HFFc6 (cell line): ENCODE results near the gene EXOSC5. TPM values are rescaled to one million over a fixed set of nuclear protein-coding genes. Genes with fewer than 3 reads are reported as not detected.
"Not testable (repeated sequence)": the region's sequence is repeated elsewhere in the genome, so short reads cannot be mapped to it uniquely, and the experiment has no call there.

Source experiments
- DNase-seq: peaks from one replicate; pipeline ENCODE4 v3.0.0-alpha.2; 2018
- H3K27ac Mint-ChIP-seq: 2 replicates; pipeline ENCODE4 v1.8.0; 2020; ENCODE audit warnings: mild to moderate bottlenecking, mixed read lengths
- H3K27me3 Mint-ChIP-seq: 2 replicates; pipeline ENCODE4 v1.8.0; 2021; ENCODE audit warnings: mild to moderate bottlenecking, moderate library complexity, mixed read lengths; ENCODE audit not compliant: insufficient read depth
- H3K36me3 Mint-ChIP-seq: 2 replicates; pipeline ENCODE4 v1.8.0; 2021; ENCODE audit warnings: low read depth, mixed read lengths
- H3K4me1 Mint-ChIP-seq: 2 replicates; pipeline ENCODE4 v1.8.0; 2020; ENCODE audit warnings: low read depth, mixed read lengths
- H3K4me3 Mint-ChIP-seq: 2 replicates; pipeline ENCODE4 v1.8.0; 2020; ENCODE audit warnings: mild to moderate bottlenecking, moderate library complexity, mixed read lengths
- H3K9me3 Mint-ChIP-seq: 2 replicates; pipeline ENCODE4 v1.8.0; 2020; ENCODE audit warnings: mild to moderate bottlenecking, mixed read lengths
- CTCF ChIP-seq: fragments of 200-600 bp; sonication (generic); IDR thresholded peaks from 2 replicates; pipeline ENCODE4 v1.5.0; 2021; ENCODE audit warnings: antibody characterized with exemption, mild to moderate bottlenecking
- total RNA-seq, 6 experiments: library from RNA; stranded (reverse); fragmentation: NEBNext Ultra II Directional; extraction: Animal tissue kit (Norgen Biotek cat#: 25700); gene quantifications; 2 replicates in 1 of 6; 3 replicates in 5 of 6; pipeline ENCODE4 v1.2.3, GENCODE V29; 2021

EXOSC5 gene
- total RNA-seq, 6 experiments from 2014 or later: 16.5 to 23.5 (median 18.1) TPM

GRCh38 chr19:41395355-41395754, 1.8 kb downstream of the EXOSC5 start:
- Mint-ChIP-seq H3K4me3 (no peak overlapping the region; the same call in 1 of the 2 replicates), H3K27me3 (no peaks in the 10 kb centered on the region), H3K27ac (peak overlapping the region; percentile 12), H3K36me3 (peaks cover 5% of the 10 kb centered on the region; the same call in 1 of the 2 replicates), H3K4me1 (peaks cover 36% of the 10 kb centered on the region), H3K9me3 (no peaks in the 10 kb centered on the region)
- TF ChIP-seq CTCF: no peak
- DNase-seq: no peak

GRCh38 chr19:41392775-41393174, 4.4 kb downstream of the EXOSC5 start:
- no peak overlapping the region for H3K4me3 Mint-ChIP-seq
- H3K36me3 Mint-ChIP-seq: peaks cover 5% of the 10 kb centered on the region; the same call in 1 of the 2 replicates
- no peak overlapping the region for H3K27ac Mint-ChIP-seq
- no peak for TF ChIP-seq CTCF
- peaks cover 18% of the 10 kb centered on the region for H3K4me1 Mint-ChIP-seq
- no peaks in the 10 kb centered on the region for H3K9me3 Mint-ChIP-seq
- DNase-seq: no peak
- no peaks in the 10 kb centered on the region for H3K27me3 Mint-ChIP-seq

- Mint-ChIP-seq H3K36me3 (peaks cover 5% of the 10 kb centered on the region; the same call in 1 of the 2 replicates), H3K9me3 (no peaks in the 10 kb centered on the region)
- no peak for DNase-seq
These were observed 5.5 kb downstream of the EXOSC5 start for GRCh38 chr19:41391618-41392017.

GRCh38 chr19:41386442-41386841, 10.7 kb downstream of the EXOSC5 start:
- Mint-ChIP-seq H3K9me3 (no peaks in the 10 kb centered on the region), H3K4me1 (no peaks in the 10 kb centered on the region), H3K4me3 (no peak overlapping the region), H3K27ac (no peak overlapping the region), H3K36me3 (peaks cover 10% of the 10 kb centered on the region; the same call in 1 of the 2 replicates), H3K27me3 (no peaks in the 10 kb centered on the region)
- no peak for DNase-seq
- no peak for TF ChIP-seq CTCF

More at GRCh38 chr19:41391618-41392017, 5.5 kb downstream of the EXOSC5 start:
- no peak for TF ChIP-seq CTCF
- H3K27me3 Mint-ChIP-seq: no peaks in the 10 kb centered on the region
- H3K4me1 Mint-ChIP-seq: peaks cover 16% of the 10 kb centered on the region
- H3K27ac Mint-ChIP-seq: no peak overlapping the region
- no peak overlapping the region for H3K4me3 Mint-ChIP-seq

GRCh38 chr19:41384351-41384750, 12.8 kb downstream of the EXOSC5 start:
- H3K9me3 Mint-ChIP-seq: no peaks in the 10 kb centered on the region
- no peaks in the 10 kb centered on the region for H3K27me3 Mint-ChIP-seq

GRCh38 chr19:41381536-41381935, 15.6 kb downstream of the EXOSC5 start:
- not testable (repeated sequence) for H3K9me3 Mint-ChIP-seq, H3K27me3 Mint-ChIP-seq, H3K4me3 Mint-ChIP-seq, H3K27ac Mint-ChIP-seq, DNase-seq, H3K36me3 Mint-ChIP-seq
- peaks cover 18% of the 10 kb centered on the region for H3K4me1 Mint-ChIP-seq

More at GRCh38 chr19:41384351-41384750, 12.8 kb downstream of the EXOSC5 start:
- H3K27ac Mint-ChIP-seq: no peak overlapping the region
- no peak overlapping the region for H3K4me3 Mint-ChIP-seq
- peaks cover 6% of the 10 kb centered on the region; the same call in 1 of the 2 replicates for H3K36me3 Mint-ChIP-seq
- TF ChIP-seq CTCF: no peak
- peaks cover 11% of the 10 kb centered on the region for H3K4me1 Mint-ChIP-seq
- DNase-seq: no peak
